ENCODE results near the gene CYP4F2.
"Not testable (repeated sequence)": the region's sequence is repeated elsewhere in the genome, so short reads cannot be mapped to it uniquely, and the experiment has no call there.

- TF ChIP-seq CTCF (IDR thresholded peaks at IDR 0.05); ZFX (IDR thresholded peaks at IDR 0.05; ENCODE audit: borderline replicate concordance): not testable (repeated sequence)
Measured at GRCh38 chr19:15834232-15834631, 63.6 kb downstream of the CYP4F2 start.
